K562 (cell line): ENCODE results near the gene GALNT13. TPM values are rescaled to one million over a fixed set of nuclear protein-coding genes. Genes with fewer than 3 reads are reported as not detected.

Source experiments
- ATAC-seq: fragments of 200-7000 bp; cut with Tn5 transposase; 3 replicates; pipeline ENCODE4 v1.9.1; 2020; ENCODE audit warnings: moderate library complexity
- BruUV-seq: library from RNA; stranded (reverse); fragments of 400-500 nt; replicated peaks from 2 replicates; lab custom pipeline; 2021; lab: Mats Ljungman, UMichigan
- CTCF ChIA-PET: fragments of 300-600 bp; formaldehyde crosslinking; extraction: SDS; loops from one replicate; lab custom pipeline; 2021; ENCODE audit warnings: low intra/inter-chr PET ratio; lab: Yijun Ruan, JAX
- POLR2A ChIA-PET: fragments of 300-600, 350-650 bp; sonication (Branson Sonifier 250); formaldehyde crosslinking; extraction: SDS; loops from one replicate; lab custom pipeline; 2021; ENCODE audit warnings: antibody characterized with exemption, inconsistent platforms; lab: Yijun Ruan, JAX
- DNase-seq, 4 experiments: peaks; one replicate each; pipeline versions ENCODE4 v3.0.0 to v3.0.0-alpha.2; 2011 to 2018; ENCODE audit warnings: low spot score in 3 of 4, mixed read lengths in 3 of 4; ENCODE audit errors: extremely low read depth in 1 of 4
- FAIRE-seq: peaks from 2 replicates; lab custom pipeline; 2011; peaks lifted over from hg19 to GRCh38; lab: Jason Lieb, UNC
- H2AFZ ChIP-seq: 2 replicates; pipeline ENCODE4 v1.6.0; 2011; ENCODE audit warnings: low read depth, low read length, control low read depth, inconsistent platforms
- H3K27ac ChIP-seq: fragments of 200-600 bp; 3 replicates; pipeline ENCODE4 v1.8.0; 2011; ENCODE audit warnings: low read depth, mild to moderate bottlenecking, control low read depth, inconsistent platforms, low read length, moderate library complexity, mixed read lengths; ENCODE audit errors: extremely low read depth
- H3K27me3 ChIP-seq, 2 experiments: fragments of 300-600 bp in 1 of 2; 2 replicates in 1 of 2; 3 replicates in 1 of 2; pipeline versions ENCODE4 v1.6.0 to v1.8.0; 2011; ENCODE audit warnings: inconsistent platforms in 2 of 2, low read length in 2 of 2, mild to moderate bottlenecking in 1 of 2, mixed read lengths in 1 of 2, moderate library complexity in 1 of 2; ENCODE audit not compliant: control insufficient read depth in 2 of 2, insufficient read depth in 2 of 2
- H3K36me3 ChIP-seq: fragments of 300-600 bp; 3 replicates; pipeline ENCODE4 v1.8.0; 2011; ENCODE audit warnings: mild to moderate bottlenecking, low read length, inconsistent platforms; ENCODE audit not compliant: control insufficient read depth, insufficient read depth
- H3K4me1 ChIP-seq, 2 experiments: fragments of 200-600 bp in 1 of 2; replicated peaks in 1 of 2; 2 replicates in 1 of 2; 3 replicates in 1 of 2; pipeline versions ENCODE4 v1.5.1 to v1.8.0; 2011; ENCODE audit warnings: inconsistent platforms in 2 of 2, low read length in 2 of 2, mild to moderate bottlenecking in 1 of 2, mixed read lengths in 1 of 2, moderate library complexity in 1 of 2; ENCODE audit not compliant: control insufficient read depth in 2 of 2, insufficient read depth in 2 of 2
- H3K4me2 ChIP-seq: 2 replicates; pipeline ENCODE4 v1.6.1; 2011; ENCODE audit warnings: low read length, control low read depth, inconsistent platforms, mixed read lengths; ENCODE audit not compliant: insufficient read depth
- H3K4me3 ChIP-seq: fragments of 200-600 bp; sonication (generic), shearing (Covaris generic); 2 replicates; pipeline ENCODE4 v1.5.1; 2016; ENCODE audit warnings: control low read depth, inconsistent platforms
- H3K79me2 ChIP-seq: fragments of 200-600 bp; 3 replicates; pipeline ENCODE4 v1.8.0; 2011; ENCODE audit warnings: low read length, inconsistent platforms; ENCODE audit not compliant: control insufficient read depth, insufficient read depth
- H3K9ac ChIP-seq, 2 experiments: 2 replicates each; pipeline versions ENCODE4 v1.6.0 to v1.6.1; 2011; ENCODE audit warnings: low read depth in 2 of 2, low read length in 2 of 2, control low read depth in 1 of 2, inconsistent platforms in 1 of 2, mild to moderate bottlenecking in 1 of 2, mixed read lengths in 1 of 2; ENCODE audit not compliant: insufficient read depth in 1 of 2
- H3K9me1 ChIP-seq: one replicate; pipeline ENCODE4 v1.6.0; 2011; ENCODE audit warnings: inconsistent platforms, mild to moderate bottlenecking, low read length, moderate library complexity; ENCODE audit not compliant: control insufficient read depth, insufficient read depth
- H3K9me3 ChIP-seq: replicated peaks from 2 replicates; pipeline ENCODE4 v1.5.1; 2011; ENCODE audit warnings: low read depth, low read length, inconsistent platforms; ENCODE audit not compliant: control insufficient read depth, insufficient read depth
- H4K20me1 ChIP-seq: replicated peaks from 2 replicates; pipeline ENCODE4 v1.6.1; 2011; ENCODE audit warnings: low read length, inconsistent platforms, mixed read lengths; ENCODE audit not compliant: control insufficient read depth, insufficient read depth
- FOXA3 ChIP-seq, 2 experiments: fragments of 450-650 bp in 1 of 2; sonication (generic) in 1 of 2; formaldehyde crosslinking; IDR thresholded peaks in 1 of 2; conservative IDR thresholded peaks in 1 of 2; 2 replicates each; pipeline versions ENCODE4 v1.4.0 to v1.8.0; 2020 to 2022; ENCODE audit warnings: mild to moderate bottlenecking in 2 of 2, missing genetic modification reagents in 1 of 2
- IRF9 ChIP-seq: fragments of 450-650 bp; IDR thresholded peaks from 2 replicates; pipeline ENCODE4 v1.6.1; 2016; ENCODE audit warnings: missing biosample characterization, missing genetic modification characterization
- KDM1A ChIP-seq, 2 experiments: fragments of 450-650 bp; IDR thresholded peaks; 2 replicates each; pipeline ENCODE4 v1.6.1; 2016; ENCODE audit warnings: mild to moderate bottlenecking in 2 of 2
- POLR2G ChIP-seq: fragments of 200-400 bp; formaldehyde crosslinking; IDR thresholded peaks from 2 replicates; pipeline ENCODE4 v1.6.1; 2017; ENCODE audit warnings: low read depth, mild to moderate bottlenecking, antibody characterized with exemption, low read length, moderate library complexity
- THRB ChIP-seq: fragments of 450-650 bp; formaldehyde crosslinking; conservative IDR thresholded peaks from 2 replicates; pipeline ENCODE4 v1.4.0; 2022; ENCODE audit warnings: mild to moderate bottlenecking, missing genetic modification characterization
- USF2 ChIP-seq: sonication (generic); formaldehyde crosslinking; IDR thresholded peaks from 2 replicates; pipeline ENCODE4 v1.5.0; 2020; ENCODE audit warnings: missing genetic modification reagents
- ZNF124 ChIP-seq: sonication (generic); formaldehyde crosslinking; IDR thresholded peaks from 2 replicates; pipeline ENCODE4 v1.8.1; 2022; ENCODE audit warnings: missing genetic modification reagents
- ZNF354B ChIP-seq: fragments of 250-450 bp; sonication (Bioruptor Pico); IDR thresholded peaks from 2 replicates; pipeline ENCODE4 v1.4.0; 2020
- ZNF507 ChIP-seq: conservative IDR thresholded peaks from 2 replicates; pipeline ENCODE4 v1.6.1; 2017; ENCODE audit warnings: missing genetic modification characterization, missing compliant biosample characterization
- ZNF695 ChIP-seq: fragments of 450-650 bp; formaldehyde crosslinking; IDR thresholded peaks from 2 replicates; pipeline ENCODE4 v1.4.0; 2020; ENCODE audit warnings: mild to moderate bottlenecking, moderate library complexity
- WGBS: fragments of 100-300 bp; shearing (Covaris generic); methylation state at CpG from one replicate; pipeline ENCODE4 v1.1.6; 2016; ENCODE audit warnings: low coverage, mixed read lengths; ENCODE audit not compliant: insufficient coverage; ENCODE audit errors: missing lambda C conversion rate; 5-methylcytosine and 5-hydroxymethylcytosine counted together
- in situ Hi-C: fragments of 300-500 bp; cut with MboI; formaldehyde crosslinking; loops from 4 replicates; pipeline ENCODE4 v1.15.0; 2018; ENCODE audit warnings: inconsistent platforms, mixed read lengths
- intact Hi-C: fragments of 100-400 bp; cut with micrococcal nuclease; formaldehyde crosslinking; loops from 2 replicates; pipeline ENCODE4 v1.14.2; 2022
- polyA plus RNA-seq, 8 experiments: library from polyadenylated mRNA; depleted of rRNA in 4 of 8; stranded (reverse) in 5 of 8; unstranded in 3 of 8; fragments of >200 nt; fragmentation: Nextera tagmentation in 2 of 8; fragmentation: Illumina TruSeq in 1 of 8; extraction: Ambion mirVana in 2 of 8; extraction: Trizol in 1 of 8; gene quantifications; 2 replicates each; pipeline versions ENCODE4 v1.2.1 to v1.2.3, GENCODE V29; 2011 to 2014; ENCODE audit warnings: inconsistent platforms in 1 of 8, missing spikeins in 1 of 8
- total RNA-seq, 7 experiments: library from RNA; depleted of rRNA in 6 of 7; stranded (reverse); fragments of >200 nt in 6 of 7; fragmentation: Illumina TruSeq in 2 of 7; extraction: Trizol in 2 of 7; gene quantifications; 2 replicates each; pipeline versions ENCODE4 v1.2.1 to v1.2.3, GENCODE V29; 2011 to 2021; ENCODE audit warnings: low replicate concordance in 1 of 7

GALNT13 gene
- total and polyA plus RNA-seq, 9 of the 15 experiments (the other 6 are each of a cell fraction or from before 2014, with no cell fraction given), result not detected

GRCh38 chr2:154067124-154067523 lies 195.4 kb downstream of the GALNT13 start:
- BruUV-seq, result no TSS peak
- FAIRE-seq (no peak), DNase-seq (no peak), ATAC-seq (no peak)
- Histone ChIP-seq H3K4me1 (no peaks in the 10 kb centered on the region), H4K20me1 (no peaks in the 10 kb centered on the region), H3K9me3 (no peaks in the 10 kb centered on the region; the same call in none of the 2 replicates), H3K4me2 (no peak overlapping the region), H3K9ac (no peak overlapping the region), H3K79me2 (no peaks in the 10 kb centered on the region), H3K36me3 (no peaks in the 10 kb centered on the region), H3K27me3 (no peaks in the 10 kb centered on the region), H2AFZ (no peak overlapping the region), H3K27ac (no peak overlapping the region), H3K4me3 (no peak overlapping the region), H3K9me1 (no peaks in the 10 kb centered on the region)
- intact Hi-C loops, result no loop called here
- in situ Hi-C loops, result no loop called here
- ChIA-PET CTCF (no interaction called here), POLR2A (no interaction called here)
- TF ChIP-seq KDM1A (IDR thresholded peaks at IDR 0.05), result no peak
- peak; percentile 87 for TF ChIP-seq ZNF507 (tag)
- TF ChIP-seq ZNF354B (CRISPR knock-in tag), result 0 out of 2 replicates have a peak, but pooled peaks have one; percentile 59

GRCh38 chr2:154078926-154079325 lies 207.2 kb downstream of the GALNT13 start:
- Histone ChIP-seq H3K4me1 (no peaks in the 10 kb centered on the region), H3K4me3 (no peak overlapping the region), H3K9me1 (no peaks in the 10 kb centered on the region), H3K9me3 (no peaks in the 10 kb centered on the region), H3K4me2 (no peak overlapping the region), H2AFZ (no peak overlapping the region), H3K9ac (no peak overlapping the region), H3K36me3 (no peaks in the 10 kb centered on the region), H4K20me1 (no peaks in the 10 kb centered on the region), H3K27me3 (no peaks in the 10 kb centered on the region), H3K27ac (no peak overlapping the region), H3K79me2 (no peaks in the 10 kb centered on the region)
- ATAC-seq, result no peak
- CTCF ChIA-PET, result no interaction called here
- in situ Hi-C loops, result no loop called here
- no TSS peak for BruUV-seq
- FAIRE-seq, result no peak
- POLR2A ChIA-PET, result no interaction called here
- TF ChIP-seq ZNF695 (CRISPR knock-in tag) (no peak), ZNF124 (CRISPR knock-in tag) (no peak), THRB (CRISPR knock-in tag) (no peak), IRF9 (tag) (no peak), FOXA3 (CRISPR knock-in tag; conservative IDR thresholded peaks at IDR 0.05 in 1 of 2, IDR thresholded peaks at IDR 0.05 in 1 of 2) (no peak), POLR2G (no peak), USF2 (CRISPR knock-in tag) (no peak)
- 0% methylated on average over 1 of the region's 1 CpG for WGBS
- no peak for DNase-seq
- intact Hi-C loops, result no loop called here
